ENCODE data around the gene P3H1.

P3H1 gene

DNA sequence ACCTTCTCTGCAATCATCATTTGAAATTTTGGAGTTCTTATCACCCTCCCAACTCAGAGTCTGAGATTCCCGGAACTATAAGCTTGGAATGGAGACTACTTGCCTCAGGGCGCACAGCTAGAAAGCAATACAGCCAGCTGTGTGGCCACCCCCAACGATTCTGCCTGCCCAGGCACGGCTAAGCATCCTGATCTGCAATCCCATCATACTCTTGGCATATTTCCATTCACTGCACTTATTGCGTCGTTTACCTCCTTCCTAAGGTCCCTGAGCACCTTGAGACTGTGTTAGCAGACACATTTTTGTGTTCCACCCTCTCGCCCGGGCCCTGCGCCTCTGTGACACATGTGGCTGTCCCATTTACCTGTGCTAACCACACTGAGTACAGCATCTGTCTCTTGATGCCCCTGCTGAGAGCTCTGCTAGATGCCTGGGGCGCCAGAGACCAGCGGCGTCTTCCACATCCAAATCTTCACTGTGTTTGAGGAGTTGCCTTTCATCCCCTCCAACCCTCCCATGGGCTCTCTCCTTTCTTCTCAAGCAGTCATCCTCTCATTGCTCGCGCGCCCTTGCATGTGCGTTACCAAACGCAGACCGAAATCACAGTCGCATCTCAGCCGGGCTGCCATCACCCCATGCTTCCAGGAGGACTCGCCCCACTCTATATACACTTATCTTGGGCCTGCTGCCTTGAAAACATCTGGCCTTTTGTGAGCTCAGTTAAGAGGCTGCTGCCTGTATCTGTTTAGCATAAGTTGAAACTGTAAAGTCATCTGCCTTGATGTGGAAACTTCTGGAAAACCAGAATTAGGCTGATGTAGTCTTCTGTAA is 23.3 kb downstream of the P3H1 start:
- no peak for DNase-seq

DNA sequence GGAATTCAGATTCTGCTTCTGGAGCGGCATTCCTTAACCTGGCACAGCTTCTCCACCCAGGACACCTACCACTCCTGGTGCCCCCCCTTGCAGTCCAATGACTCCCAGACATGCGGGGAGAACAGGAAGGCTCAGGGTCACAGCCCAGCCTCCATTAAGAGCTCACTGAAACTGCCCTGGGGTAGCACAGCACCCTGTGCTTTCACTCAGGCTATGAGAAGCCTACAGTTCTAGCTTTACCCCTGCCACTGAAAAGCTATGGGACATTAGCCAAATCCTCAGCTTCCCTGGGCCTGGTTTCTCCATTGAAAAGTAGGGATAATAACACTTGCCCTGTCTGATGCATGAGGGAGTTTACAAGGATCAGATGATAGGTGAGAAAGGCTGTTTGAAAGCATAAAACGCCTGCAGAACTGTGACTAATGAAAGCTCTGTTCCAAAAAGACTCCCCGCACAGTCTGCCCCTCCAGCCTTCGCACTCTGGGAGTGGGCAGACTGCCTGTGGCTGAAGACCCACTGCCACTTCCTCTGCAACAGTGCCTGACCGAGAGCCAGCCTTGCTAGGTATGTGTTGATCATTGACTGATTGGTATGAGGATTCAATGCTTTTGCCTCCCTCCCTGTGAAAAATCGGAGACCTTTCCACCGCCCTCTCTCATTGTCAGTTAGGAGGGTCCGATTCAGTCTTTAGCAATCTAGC is 24.1 kb downstream of the P3H1 start:
- no peak for DNase-seq

DNA sequence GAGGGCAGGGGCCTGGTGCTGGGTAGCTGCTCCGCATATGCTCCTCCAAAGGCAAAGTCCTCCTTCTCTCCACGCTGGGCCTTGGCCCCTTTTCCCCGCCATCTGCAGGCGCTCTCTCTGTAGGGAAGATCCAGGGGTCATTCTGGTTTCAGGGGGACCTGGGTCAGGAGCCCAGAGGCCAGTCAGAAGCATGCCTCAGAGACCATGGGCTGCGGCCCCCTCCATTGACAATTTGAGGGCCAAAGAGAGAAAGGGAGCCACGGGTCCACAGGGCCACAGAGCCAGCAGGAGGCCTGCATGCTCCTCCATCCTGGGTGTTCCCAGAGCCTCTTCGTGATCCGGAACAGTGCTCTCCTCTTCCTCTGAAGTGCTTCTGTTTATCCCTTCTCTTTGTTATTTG is 24.7 kb downstream of the P3H1 start:
- no peak for DNase-seq

DNA sequence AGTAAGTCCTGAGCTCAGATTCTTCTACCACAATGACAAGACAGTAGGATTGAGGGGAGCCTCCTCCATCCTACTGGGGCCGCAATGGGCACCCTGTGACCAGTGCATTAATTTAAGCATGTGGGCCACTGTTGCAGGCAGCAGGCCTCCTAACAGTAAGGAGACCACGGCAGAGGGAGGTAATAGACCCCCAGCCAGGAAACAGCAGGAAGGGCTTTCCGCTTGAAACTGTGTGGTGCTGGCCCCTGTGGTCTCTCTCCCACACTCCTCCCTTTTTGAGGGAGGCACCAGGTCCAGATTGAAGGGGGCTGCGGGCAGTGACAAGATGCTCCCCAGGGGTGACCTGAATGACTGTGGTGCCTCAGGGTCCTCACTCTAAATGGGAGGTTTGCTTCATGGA is 25.1 kb downstream of the P3H1 start:
- no peak for DNase-seq

DNA sequence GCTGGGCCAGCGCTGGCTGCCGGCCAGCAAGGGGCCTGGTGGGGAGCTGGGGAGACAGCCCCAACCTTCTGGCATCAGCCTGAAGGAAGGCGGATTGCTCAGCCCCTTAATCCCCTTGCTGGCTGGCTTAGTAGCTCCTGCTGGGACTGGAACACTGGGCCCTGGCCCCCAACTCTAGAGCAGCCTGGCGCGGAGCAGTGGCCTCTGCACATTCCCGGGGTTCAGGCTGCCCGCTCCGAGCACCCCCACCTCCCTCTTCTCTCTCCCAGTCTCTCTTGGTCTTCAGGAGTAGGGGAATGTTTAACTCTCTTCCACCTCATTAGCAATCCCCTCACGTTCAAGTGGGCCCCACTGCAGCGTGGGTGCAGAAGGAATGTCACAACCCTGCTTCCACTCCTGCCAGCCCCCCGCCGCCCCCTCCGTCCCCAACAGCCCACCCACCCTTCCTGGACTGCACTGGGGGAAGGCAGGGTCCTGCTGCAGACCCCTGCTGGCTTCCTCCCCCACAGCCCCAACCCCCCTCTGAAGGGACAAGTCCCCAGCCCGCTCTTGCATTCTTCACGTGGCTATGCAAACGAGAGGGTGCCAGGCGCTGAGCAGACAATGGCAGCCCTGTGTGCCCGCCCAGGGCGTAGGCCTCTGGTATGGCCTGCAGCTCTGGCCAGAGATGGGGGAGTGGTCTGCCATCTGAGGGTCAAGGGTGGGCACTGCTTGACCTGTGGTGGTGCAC is 25.8 kb downstream of the P3H1 start:
- no peak for DNase-seq

DNA sequence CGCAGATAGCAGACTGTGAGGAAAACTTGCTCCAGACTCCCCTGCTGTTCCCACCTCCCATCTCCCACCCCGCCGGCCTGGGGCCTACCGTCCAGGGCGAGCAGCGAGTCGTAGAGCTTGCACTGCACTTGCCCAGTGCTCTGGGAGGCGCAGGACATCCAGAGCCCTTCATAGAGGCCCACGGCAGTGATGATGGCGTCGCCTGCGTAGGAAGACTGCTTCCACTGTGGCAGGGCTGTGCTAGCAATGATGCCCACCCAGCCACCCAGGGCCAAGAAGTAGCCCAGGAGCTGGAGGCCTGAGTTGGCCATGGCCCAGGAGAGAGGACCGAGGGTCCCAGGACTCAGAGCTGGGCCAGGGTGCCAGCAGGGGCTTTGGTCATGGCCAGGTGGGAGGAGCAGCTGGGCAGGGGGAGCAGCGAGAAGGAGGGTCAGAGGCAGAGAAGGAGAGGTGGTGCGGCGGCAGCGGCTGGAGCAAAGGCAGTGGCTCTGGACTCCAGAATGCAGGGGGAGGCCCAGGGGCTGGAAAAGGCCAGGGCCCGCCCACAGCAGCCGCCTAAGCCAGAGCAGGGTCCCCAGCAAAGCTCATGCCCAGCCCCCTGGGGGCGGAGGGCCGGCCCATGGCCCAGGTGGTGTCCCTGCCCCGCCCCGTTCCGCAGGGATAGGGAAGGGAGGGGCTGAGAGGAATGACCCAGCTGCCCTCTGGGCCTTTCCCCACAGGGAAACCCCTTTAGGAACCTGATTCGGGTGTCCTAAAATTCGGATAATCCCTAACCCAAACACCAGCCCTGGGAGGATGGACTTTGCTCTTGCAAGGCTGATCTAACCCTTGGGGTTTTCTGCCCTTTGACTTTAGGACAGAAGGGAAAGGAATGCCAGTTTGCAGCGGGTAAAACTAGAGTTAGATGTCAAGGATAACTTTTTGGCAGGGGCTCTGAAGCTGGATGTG is 26.8 kb downstream of the P3H1 start, which contains the start of gene CLDN19:
Gene CLDN19, minus strand, starts transcription at position 484 of the 948 bp plus-strand sequence. Its CDS starts 173 bp downstream, at position 311.
- no peak for DNase-seq

DNA sequence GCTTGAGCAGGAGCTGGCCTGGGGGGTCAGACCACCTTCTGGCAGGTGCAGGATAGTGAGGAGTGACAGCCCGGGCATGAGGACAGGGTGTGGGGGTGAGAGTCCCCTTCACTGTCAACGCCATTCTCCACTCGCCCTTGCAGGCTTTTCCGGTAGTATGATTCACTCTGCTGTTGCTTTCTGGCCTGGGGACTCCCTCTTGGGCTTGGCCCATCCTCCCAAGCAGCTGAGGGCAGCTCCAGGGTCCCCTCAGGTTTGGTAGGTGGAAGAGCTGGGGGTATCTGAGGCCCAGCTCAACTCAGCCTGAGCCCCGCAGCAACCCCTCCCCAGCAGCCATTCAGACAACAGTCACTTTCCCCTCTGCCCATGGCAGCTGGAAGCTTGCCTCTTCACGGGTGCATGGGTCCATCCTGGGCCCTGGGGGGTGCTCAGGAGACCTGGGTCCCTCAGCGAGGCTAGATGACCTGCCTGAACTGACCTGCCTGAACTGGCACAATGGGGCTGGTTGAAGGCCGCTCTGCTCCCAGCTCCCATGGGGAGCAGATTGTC is 28.1 kb downstream of the P3H1 start:
- DNase-seq = no peak

DNA sequence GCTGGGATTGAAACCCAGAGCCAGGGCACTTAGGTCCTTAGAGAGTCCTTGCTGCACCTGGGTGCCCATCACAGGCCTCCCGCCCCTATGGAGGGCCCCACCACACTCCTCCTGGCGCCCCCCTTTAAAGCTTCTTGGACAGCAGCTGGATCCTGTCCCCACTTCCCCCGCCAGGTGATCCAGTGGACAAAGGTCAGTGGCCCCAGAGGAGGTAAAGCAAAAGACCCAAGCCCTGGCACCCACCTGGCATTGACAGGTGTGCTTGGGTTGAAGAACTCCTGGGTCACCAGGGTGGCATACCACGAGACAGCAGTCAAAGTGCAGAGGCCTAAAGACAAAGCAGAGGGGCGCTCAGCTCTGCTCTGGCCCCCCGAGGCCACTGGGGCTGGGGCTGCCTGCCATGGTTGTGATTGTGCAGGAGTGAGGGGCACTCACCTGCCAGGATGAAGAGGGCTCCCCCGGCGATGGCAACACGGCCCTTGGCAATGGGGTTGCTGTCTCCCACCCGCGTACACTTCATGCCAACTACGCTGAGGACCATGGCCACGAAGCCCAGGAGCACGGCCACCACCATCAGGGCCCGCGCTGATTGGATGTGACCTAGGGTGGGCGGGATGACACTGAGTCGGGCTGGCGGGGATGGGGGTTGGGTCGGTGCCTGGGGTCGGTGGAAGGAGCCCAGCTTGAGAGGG is 28.7 kb downstream of the P3H1 start:
- no peak for DNase-seq

DNA sequence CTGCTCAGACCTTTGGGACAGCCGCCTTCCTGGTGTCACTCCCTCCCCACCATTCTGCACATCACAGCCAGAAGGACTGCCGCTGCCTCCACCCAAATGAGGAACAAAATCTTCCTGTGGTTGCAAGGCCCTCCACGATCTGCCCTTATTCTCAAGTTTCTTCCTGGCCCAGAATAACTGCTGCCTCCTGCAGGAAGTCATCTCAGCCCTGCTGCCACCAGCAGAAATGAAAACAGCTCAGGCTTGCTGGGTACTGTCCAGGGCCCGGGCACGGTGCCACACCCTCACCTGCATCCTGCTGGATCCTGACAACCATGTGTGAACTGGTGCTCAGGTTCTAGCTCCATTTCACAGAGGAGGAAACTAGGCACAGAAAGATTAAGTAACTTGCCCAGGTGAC is 29.6 kb downstream of the P3H1 start:
- DNase-seq = peak; percentile 15

DNA sequence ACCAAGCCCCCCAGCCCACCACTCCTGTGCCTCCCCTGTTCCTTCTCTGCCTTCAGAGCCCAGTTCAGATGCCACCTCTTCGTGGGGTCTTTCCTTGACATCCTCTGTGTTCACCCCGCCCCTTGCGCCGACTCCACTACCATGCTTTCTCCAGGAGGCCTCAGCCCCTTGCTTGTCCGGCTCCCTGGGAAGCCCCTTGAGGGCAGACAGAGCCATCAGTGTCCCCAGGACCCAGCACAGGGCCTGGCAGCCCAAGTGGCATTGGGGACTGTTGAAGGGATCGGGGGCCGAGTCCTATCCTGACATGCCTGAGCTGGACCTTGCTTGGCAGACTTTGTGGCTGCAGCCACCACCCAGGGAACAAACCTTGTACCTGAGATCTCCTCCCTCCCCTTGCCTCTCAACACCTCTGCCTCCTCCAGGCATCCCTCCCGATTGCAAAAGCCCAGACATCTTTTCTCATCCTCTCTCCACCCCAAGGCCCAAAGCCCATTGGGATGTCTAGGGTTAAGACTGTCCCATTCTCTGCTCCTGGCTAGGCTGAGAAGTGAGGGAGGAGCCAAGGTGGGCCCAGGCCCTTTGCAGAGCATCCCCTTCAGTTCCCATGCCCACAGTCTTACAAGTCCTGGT is 30.1 kb downstream of the P3H1 start:
- DNase-seq = no peak

DNA sequence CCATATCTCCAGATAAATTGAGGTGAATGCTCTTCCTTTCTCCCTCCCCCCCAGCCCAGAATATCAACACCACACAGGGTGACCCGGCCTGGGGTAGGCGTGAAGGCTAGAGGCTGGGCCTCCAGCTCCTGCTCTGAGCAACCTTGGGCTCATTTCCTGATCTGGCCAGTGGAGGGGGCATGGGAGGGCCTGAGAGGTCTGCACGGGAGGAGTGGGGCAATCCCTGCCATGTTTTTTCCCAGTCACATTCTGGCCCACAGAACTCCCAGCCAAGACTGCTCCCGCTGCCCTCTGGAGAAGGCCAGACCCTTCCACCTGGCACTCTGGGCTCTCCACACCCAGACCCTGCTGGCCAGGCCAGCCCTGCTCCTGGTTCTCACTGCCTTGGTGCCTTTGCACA is 30.7 kb downstream of the P3H1 start:
- no peak for DNase-seq

DNA sequence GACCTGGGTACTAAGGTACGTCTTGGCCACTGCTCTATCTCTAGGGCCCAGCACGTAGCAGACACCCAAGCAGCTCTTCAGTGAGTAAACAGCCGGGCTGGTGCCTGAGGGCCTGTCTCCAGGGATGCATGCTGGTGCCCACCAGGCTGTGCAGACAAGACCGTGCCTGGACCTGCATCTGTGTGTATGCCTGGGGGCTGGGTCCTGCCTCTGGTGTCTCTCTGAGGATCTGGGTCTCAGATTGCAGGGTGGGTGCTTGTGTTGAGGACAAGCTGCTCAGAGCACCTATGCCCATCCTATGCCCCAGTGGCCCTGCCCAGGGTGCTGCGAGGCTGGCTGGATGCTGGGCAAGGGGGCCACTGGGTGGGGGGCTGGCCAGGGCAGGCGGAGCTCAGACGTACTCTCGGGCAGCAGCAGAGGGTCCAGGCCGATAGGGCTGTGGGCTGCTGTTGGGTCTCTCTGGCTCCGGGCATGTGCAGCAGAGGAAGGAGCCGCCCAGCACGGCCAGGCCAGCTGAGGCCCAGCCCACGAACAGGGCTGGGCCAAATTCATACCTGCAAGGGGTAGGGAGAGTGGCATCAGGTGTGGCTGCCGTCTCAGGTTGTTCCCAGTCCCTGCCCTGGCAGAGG is 31.2 kb downstream of the P3H1 start:
- no peak for DNase-seq

DNA sequence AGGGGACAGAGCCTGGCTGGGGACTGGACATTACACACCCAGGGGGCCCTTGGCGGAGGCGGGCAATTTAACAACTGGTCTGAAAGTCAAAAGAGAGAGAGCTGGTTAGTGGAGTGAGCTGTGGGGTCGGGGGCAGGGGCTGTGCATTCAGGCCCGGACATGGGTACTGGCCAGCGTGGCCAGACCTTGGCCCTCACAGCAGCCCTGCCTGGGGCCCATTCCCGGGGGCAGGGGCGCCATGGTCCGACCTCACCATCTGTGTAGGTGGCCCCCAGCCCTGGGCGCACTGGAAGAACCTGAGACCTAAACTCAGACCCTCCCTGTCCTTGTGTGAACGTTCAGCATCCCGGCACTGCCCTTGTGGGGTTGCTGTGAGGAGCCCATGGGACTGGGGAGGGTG is 31.8 kb downstream of the P3H1 start:
- no peak for DNase-seq

DNA sequence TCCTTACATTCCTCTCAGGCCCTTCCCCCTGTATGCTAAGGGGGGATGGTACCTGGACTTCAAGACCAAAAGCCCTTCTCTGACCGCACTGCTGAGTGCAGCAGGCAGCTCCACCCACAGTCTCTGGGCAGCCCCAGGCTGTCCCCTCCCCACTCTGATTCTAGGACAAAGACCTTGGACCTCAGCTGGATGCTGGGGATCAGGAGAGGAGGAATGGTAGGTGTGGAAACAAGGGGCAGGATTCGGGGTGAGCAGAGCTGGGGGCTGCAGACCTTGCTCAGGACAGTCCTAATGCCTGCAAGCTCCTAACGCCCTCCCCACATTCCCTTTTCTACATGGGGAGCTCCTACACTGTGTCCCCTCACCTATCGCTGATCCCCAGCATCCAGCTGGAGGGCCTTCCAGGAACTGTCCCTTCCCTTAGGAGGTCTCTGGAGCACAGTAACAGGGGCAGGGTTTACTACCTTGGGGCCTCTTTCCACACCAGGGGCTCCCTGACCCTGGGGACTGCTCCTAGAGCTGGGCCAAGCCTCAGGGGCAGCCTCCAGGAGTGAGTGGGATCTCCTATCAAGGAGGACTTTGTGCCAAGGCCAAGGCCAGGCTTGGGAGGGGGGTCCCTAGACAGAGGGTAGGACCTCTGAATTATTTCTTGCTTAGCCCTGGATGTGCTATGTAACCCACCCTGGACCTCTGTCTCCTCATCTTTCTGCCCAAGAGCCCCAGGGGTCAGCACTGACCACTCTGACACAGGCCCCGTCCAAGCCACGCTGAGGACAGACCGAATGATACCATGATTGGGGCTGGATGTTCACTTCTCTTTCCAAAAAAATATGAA is 32.4 kb downstream of the P3H1 start:
- no peak for DNase-seq

DNA sequence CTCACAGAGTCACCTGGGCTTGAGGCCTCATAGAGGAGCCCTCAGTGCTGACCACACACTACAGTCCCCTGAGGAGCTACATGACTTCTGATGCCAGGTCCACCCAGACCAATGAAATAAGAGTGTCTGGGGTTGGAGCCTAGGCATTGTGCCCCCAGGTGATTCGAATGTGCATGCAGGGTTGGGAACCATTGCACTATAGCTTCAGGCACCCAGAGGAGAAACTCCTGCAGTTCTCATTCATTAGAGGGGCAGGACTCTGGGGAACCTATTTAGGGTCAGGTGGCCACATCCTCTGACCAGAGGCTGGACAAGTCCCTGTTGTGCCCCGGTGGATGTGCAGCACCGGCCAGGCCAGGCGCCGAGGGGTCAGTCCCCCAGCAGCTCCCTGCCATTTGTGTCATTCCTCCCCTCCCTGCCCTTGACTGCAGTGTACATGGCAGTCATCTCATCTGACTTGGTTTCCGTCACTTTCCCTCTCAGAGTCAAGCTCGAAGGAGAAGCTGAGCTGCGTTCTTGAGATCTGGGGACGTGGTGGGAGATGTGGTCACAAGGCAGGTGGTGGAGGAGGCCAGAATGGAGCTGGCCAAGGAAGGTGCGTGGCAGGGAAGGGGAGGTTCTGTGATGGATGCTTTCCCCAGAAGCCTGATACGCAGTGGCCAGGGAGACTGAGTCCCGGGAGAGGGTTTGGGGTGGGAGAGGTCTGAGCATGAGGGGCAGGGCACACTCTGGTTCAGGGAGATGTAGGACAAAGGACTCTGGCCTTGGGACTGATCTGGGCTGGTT is 33.2 kb downstream of the P3H1 start:
- no peak for DNase-seq

DNA sequence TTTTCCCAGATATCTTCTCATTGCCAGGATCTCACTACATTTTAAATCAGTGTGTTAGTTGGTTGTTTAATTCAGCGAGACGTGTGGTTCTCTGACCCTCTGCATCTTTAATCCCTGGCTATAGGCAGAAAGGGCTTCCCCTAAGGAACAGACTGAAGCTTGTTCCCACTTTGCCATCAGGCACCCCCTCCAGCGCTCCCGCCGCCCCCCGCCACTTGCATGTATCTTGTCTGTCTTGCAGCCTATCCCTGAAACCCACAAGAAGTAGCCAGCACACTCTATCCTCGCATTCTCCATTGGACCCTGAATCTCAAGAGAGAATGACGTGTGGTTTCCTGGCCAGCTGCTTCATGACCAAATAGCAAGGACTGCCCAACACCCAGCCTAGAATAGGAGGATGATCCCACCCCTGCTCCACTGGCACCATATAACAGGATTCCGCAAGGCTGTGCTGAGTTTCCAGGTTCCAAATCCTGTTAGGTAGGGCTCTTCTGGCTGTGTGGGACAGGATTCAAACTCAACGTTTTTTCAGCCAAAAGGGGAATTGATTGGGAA is 34.6 kb downstream of the P3H1 start:
- DNase-seq = no peak

DNA sequence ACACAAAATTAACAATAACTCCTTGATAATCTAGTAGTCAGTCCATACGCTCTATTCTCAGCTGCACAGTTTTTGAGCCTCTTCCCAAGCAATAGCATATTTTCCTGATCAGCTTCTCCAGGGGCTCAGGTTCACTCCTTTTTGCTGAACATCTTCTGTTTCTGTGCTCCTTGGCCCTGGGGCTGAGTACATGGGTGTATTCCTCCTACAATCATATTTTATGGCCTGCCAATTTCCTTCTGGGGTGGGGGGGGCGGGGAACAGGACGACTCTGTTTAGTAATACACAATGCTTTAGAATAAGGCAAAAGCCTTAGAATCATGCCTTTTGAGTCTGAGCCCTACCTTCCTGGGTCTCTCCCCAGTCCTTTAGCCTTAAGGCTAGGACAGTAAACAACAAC is 35.2 kb downstream of the P3H1 start:
- no peak for DNase-seq

DNA sequence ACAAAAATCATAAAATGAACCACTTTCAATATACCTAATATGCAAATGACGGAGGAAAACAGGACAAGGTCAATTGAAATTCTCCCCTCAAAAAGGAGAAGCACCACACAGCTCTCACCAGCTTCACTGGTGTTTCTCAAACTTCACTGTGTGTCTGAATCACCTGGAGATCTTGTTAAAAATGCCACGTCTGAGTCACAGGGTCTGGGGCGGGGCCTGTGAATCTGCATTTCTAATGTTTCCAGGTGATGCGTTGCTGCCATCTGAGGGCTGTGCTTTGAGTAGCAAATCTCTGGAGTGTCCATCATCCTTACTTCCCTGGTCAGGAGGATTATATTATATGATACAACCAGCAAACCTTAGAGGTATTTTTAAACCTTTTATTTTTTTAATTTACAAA is 35.8 kb downstream of the P3H1 start:
- DNase-seq = peak; percentile 50
